Tibial nerve (tissue), 4 donors: ENCODE results near the gene SPINK2.

Experiments used
- CTCF ChIP-seq, 5 experiments: fragments of 200-600 bp in 3 of 5; fragments of 450-650 bp in 2 of 5; sonication (generic) in 3 of 5; IDR thresholded peaks; one replicate each; pipeline ENCODE4 v1.5.1; 2016 to 2019; ENCODE audit warnings: antibody characterized with exemption in 5 of 5, mild to moderate bottlenecking in 3 of 5, moderate library complexity in 2 of 5
- EP300 ChIP-seq, 2 donors: sonication (generic); formaldehyde crosslinking; IDR thresholded peaks; one replicate each; pipeline ENCODE4 v1.6.1; 2017; ENCODE audit warnings: antibody characterized with exemption in 2 of 2, mild to moderate bottlenecking in 1 of 2
- POLR2A ChIP-seq, 2 donors: fragments of 450-650 bp; IDR thresholded peaks; one replicate each; pipeline ENCODE4 v1.6.1; 2017; ENCODE audit warnings: antibody characterized with exemption in 2 of 2, mild to moderate bottlenecking in 2 of 2, moderate library complexity in 2 of 2

- TF ChIP-seq EP300 (IDR thresholded peaks at IDR 0.05) (no peak), CTCF (IDR thresholded peaks at IDR 0.05) (no peak), POLR2A (IDR thresholded peaks at IDR 0.05) (no peak)
Observed at GRCh38 chr4:56768316-56768715, 53.2 kb downstream of the SPINK2 start.
